ENCODE measurements around the gene FGFBP2.

FGFBP2 gene

GRCh38 chr4:15968551-15969300 lies 5.8 kb upstream of the FGFBP2 start:
- no peak for DNase-seq (ENCODE audit: low read depth in 2 of 2)

GRCh38 chr4:15965325-15965724 lies 2.4 kb upstream of the FGFBP2 start:
- DNase-seq (ENCODE audit: low read depth in 2 of 2), result no peak

- no peak for DNase-seq (ENCODE audit: low read depth in 2 of 2)
Observed at GRCh38 chr4:15964159-15964558, 1.2 kb upstream of the FGFBP2 start.

GRCh38 chr4:15963576-15963975 lies 601 bp upstream of the FGFBP2 start:
- peak in 1 of 2 donors; percentile 35 for DNase-seq (ENCODE audit: low read depth in 2 of 2)

GRCh38 chr4:15961781-15962510 lies 1.0 kb downstream of the FGFBP2 start:
- DNase-seq (ENCODE audit: low read depth in 2 of 2), result peak; percentile 24 to 30

- no peak for DNase-seq (ENCODE audit: low read depth in 2 of 2)
Observed at GRCh38 chr4:15958562-15958961, 4.4 kb downstream of the FGFBP2 start.

GRCh38 chr4:15956179-15956850 lies 6.7 kb downstream of the FGFBP2 start:
- peak; percentile 50 to 60 for DNase-seq (ENCODE audit: low read depth in 2 of 2)

GRCh38 chr4:15955670-15956069 lies 7.3 kb downstream of the FGFBP2 start:
- DNase-seq (ENCODE audit: low read depth in 2 of 2), result no peak

- no peak for DNase-seq (ENCODE audit: low read depth in 2 of 2)
Observed at GRCh38 chr4:15953625-15954024, 9.3 kb downstream of the FGFBP2 start.

- no peak for DNase-seq (ENCODE audit: low read depth in 2 of 2)
Observed at GRCh38 chr4:15951781-15952180, 11.2 kb downstream of the FGFBP2 start.

- no peak for DNase-seq (ENCODE audit: low read depth in 2 of 2)
Observed at GRCh38 chr4:15948826-15949225, 14.1 kb downstream of the FGFBP2 start.

- no peak for DNase-seq (ENCODE audit: low read depth in 2 of 2)
Observed at GRCh38 chr4:15947684-15948083, 15.3 kb downstream of the FGFBP2 start.

GRCh38 chr4:15945516-15945915 lies 17.5 kb downstream of the FGFBP2 start:
- DNase-seq (ENCODE audit: low read depth in 2 of 2), result no peak

- no peak for DNase-seq (ENCODE audit: low read depth in 2 of 2)
Observed at GRCh38 chr4:15944895-15945294, 18.1 kb downstream of the FGFBP2 start.

GRCh38 chr4:15942283-15942682 lies 20.7 kb downstream of the FGFBP2 start:
- no peak for DNase-seq (ENCODE audit: low read depth in 2 of 2)

GRCh38 chr4:15938640-15939039 lies 24.3 kb downstream of the FGFBP2 start, which contains the start of gene FGFBP1:
FGFBP1 (minus strand) TSS chr4:15938740; CDS start chr4:15936632, 2,108 bp downstream.
- DNase-seq (ENCODE audit: low read depth in 2 of 2), result no peak

- no peak for DNase-seq (ENCODE audit: low read depth in 2 of 2)
Observed at GRCh38 chr4:15938182-15938581, 24.8 kb downstream of the FGFBP2 start.

- no peak for DNase-seq (ENCODE audit: low read depth in 2 of 2)
Observed at GRCh38 chr4:15936495-15936894, 26.5 kb downstream of the FGFBP2 start.

- no peak for DNase-seq (ENCODE audit: low read depth in 2 of 2)
Observed at GRCh38 chr4:15935504-15936402, 27.2 kb downstream of the FGFBP2 start.

- DNase-seq (ENCODE audit: low read depth in 2 of 2), result no peak
Observed at GRCh38 chr4:15934259-15934658, 28.7 kb downstream of the FGFBP2 start.

GRCh38 chr4:15931451-15932210 lies 31.3 kb downstream of the FGFBP2 start:
- no peak for DNase-seq (ENCODE audit: low read depth in 2 of 2)

Data from stimulated activated CD8-positive, alpha-beta memory T cell treated with anti-CD3 and anti-CD28 coated beads, Interleukin-7, amount 100 ng/mL, for 4 hours (primary cell).